Loucy (cell line): ENCODE results near the gene ZFPL1.
A peak's percentile ranks its signal among the peaks of the same experiment; 100 is the strongest.

Experiments used
- H2AFZ ChIP-seq: fragments of 200-600 bp; sonication (generic); 2 replicates; pipeline ENCODE4 v1.6.0; 2016; ENCODE audit warnings: antibody characterized with exemption, mild to moderate bottlenecking, low read length, moderate library complexity
- H3F3A ChIP-seq: fragments of 200-600 bp; 2 replicates; pipeline ENCODE4 v1.6.0; 2016; ENCODE audit warnings: antibody characterized with exemption, low read depth, mild to moderate bottlenecking
- H3K27me3 ChIP-seq: fragments of 200-600 bp; sonication (generic); 2 replicates; pipeline ENCODE4 v1.6.1; 2014; ENCODE audit warnings: low read length, mild to moderate bottlenecking; ENCODE audit not compliant: insufficient read depth, poor library complexity, severe bottlenecking
- H3K36me3 ChIP-seq: fragments of 200-600 bp; sonication (generic); 2 replicates; pipeline ENCODE4 v1.6.1; 2016; ENCODE audit warnings: low read length; ENCODE audit not compliant: insufficient read depth
- H3K4me1 ChIP-seq: fragments of 200-600 bp; sonication (generic); 2 replicates; pipeline ENCODE4 v1.5.1; 2014; ENCODE audit warnings: low read length, mild to moderate bottlenecking; ENCODE audit not compliant: insufficient read depth, poor library complexity, severe bottlenecking
- H3K4me2 ChIP-seq: fragments of 200-600 bp; sonication (generic); 2 replicates; pipeline ENCODE4 v1.6.0; 2014; ENCODE audit warnings: antibody characterized with exemption, low read length, low read depth, mild to moderate bottlenecking; ENCODE audit not compliant: poor library complexity, severe bottlenecking
- H3K4me3 ChIP-seq: fragments of 200-600 bp; sonication (generic); 2 replicates; pipeline ENCODE4 v1.5.1; 2014; ENCODE audit warnings: low read length, mild to moderate bottlenecking, mixed read lengths; ENCODE audit not compliant: poor library complexity, severe bottlenecking
- H3K79me2 ChIP-seq: fragments of 200-600 bp; sonication (generic); 2 replicates; pipeline ENCODE4 v1.6.1; 2014; ENCODE audit warnings: low read length; ENCODE audit not compliant: insufficient read depth
- H3K9ac ChIP-seq: fragments of 200-600 bp; sonication (generic); 2 replicates; pipeline ENCODE4 v1.6.0; 2014; ENCODE audit warnings: mild to moderate bottlenecking, low read depth, low read length, moderate library complexity; ENCODE audit not compliant: poor library complexity, severe bottlenecking
- H3K9me2 ChIP-seq: fragments of 200-600 bp; sonication (generic); replicated peaks from 2 replicates; pipeline ENCODE4 v1.6.1; 2016; ENCODE audit warnings: low read depth, low read length, mixed read lengths
- H3K9me3 ChIP-seq: fragments of 200-600 bp; sonication (generic); 2 replicates; pipeline ENCODE4 v1.6.1; 2014; ENCODE audit warnings: mild to moderate bottlenecking, antibody characterized with exemption, low read length, low read depth; ENCODE audit not compliant: insufficient read depth
- H4K20me1 ChIP-seq: fragments of 200-600 bp; sonication (generic); 2 replicates; pipeline ENCODE4 v1.6.0; 2014; ENCODE audit warnings: antibody characterized with exemption, low read length, mild to moderate bottlenecking; ENCODE audit not compliant: insufficient read depth, poor library complexity, severe bottlenecking
- CTCF ChIP-seq: fragments of 200-600 bp; sonication (generic); conservative IDR thresholded peaks from 2 replicates; pipeline ENCODE4 v1.5.1; 2014; ENCODE audit warnings: mild to moderate bottlenecking, antibody characterized with exemption, low read length
- EZH2phosphoT487 ChIP-seq: fragments of 200-600 bp; IDR thresholded peaks from 2 replicates; pipeline ENCODE4 v1.6.1; 2018; ENCODE audit warnings: antibody characterized with exemption, mild to moderate bottlenecking, moderate library complexity, borderline replicate concordance

Gene ZFPL1

GRCh38 chr11:65121865-65122696, 38.1 kb downstream of the ZFPL1 start, which contains the start of the genes FAU and MRPL49:
FAU (minus strand) TSS chr11:65122134; CDS start chr11:65121813, 321 bp downstream.
MRPL49 (plus strand) TSS chr11:65122321; CDS start chr11:65122347, 26 bp downstream.
- H4K20me1 ChIP-seq = peaks cover 24% of the 10 kb centered on the region
- H3K27me3 ChIP-seq = no peaks in the 10 kb centered on the region
- peak within 1 kb of the TSS; percentile 82 for H2AFZ ChIP-seq
- H3K36me3 ChIP-seq = peaks cover 32% of the 10 kb centered on the region; the same call in 1 of the 2 replicates
- H3K9ac ChIP-seq = peak within 1 kb of the TSS; percentile 96
- H3F3A ChIP-seq = peaks cover 4% of the 10 kb centered on the region
- H3K9me2 ChIP-seq = no peaks in the 10 kb centered on the region
- peak within 1 kb of the TSS; percentile 92 for H3K4me3 ChIP-seq
- H3K4me2 ChIP-seq = peak within 1 kb of the TSS; percentile 99
- H3K4me1 ChIP-seq = peaks cover 24% of the 10 kb centered on the region
- no peaks in the 10 kb centered on the region for H3K9me3 ChIP-seq
- H3K79me2 ChIP-seq = peaks cover 65% of the 10 kb centered on the region
- TF ChIP-seq CTCF = no peak
- no peak for TF ChIP-seq EZH2phosphoT487

- no peak overlapping the region for H3K9ac ChIP-seq
- no peaks in the 10 kb centered on the region for H3K9me2 ChIP-seq
- TF ChIP-seq CTCF = no peak
- TF ChIP-seq EZH2phosphoT487 = no peak
- H3K4me3 ChIP-seq = no peak overlapping the region
- H3K9me3 ChIP-seq = no peaks in the 10 kb centered on the region
- H3K27me3 ChIP-seq = no peaks in the 10 kb centered on the region
- peaks cover 53% of the 10 kb centered on the region for H3K79me2 ChIP-seq
- peaks cover 23% of the 10 kb centered on the region for H3K4me1 ChIP-seq
- peaks cover 50% of the 10 kb centered on the region for H3K36me3 ChIP-seq
- H2AFZ ChIP-seq = no peak overlapping the region
- H3K4me2 ChIP-seq = no peak overlapping the region
- peaks cover 21% of the 10 kb centered on the region for H4K20me1 ChIP-seq
- no peaks in the 10 kb centered on the region for H3F3A ChIP-seq
Measured at GRCh38 chr11:65124480-65125196, 40.6 kb downstream of the ZFPL1 start.

- no peak for TF ChIP-seq EZH2phosphoT487
- TF ChIP-seq CTCF = no peak
- no peaks in the 10 kb centered on the region for H3K9me2 ChIP-seq
- H3F3A ChIP-seq = no peaks in the 10 kb centered on the region
- H3K9me3 ChIP-seq = no peaks in the 10 kb centered on the region
- peaks cover 50% of the 10 kb centered on the region for H3K36me3 ChIP-seq
- H2AFZ ChIP-seq = no peak overlapping the region
- no peak overlapping the region for H3K4me3 ChIP-seq
- H3K27me3 ChIP-seq = no peaks in the 10 kb centered on the region
- peaks cover 45% of the 10 kb centered on the region for H3K79me2 ChIP-seq
- H3K9ac ChIP-seq = no peak overlapping the region
- no peak overlapping the region for H3K4me2 ChIP-seq
- peaks cover 14% of the 10 kb centered on the region for H4K20me1 ChIP-seq
- peaks cover 15% of the 10 kb centered on the region for H3K4me1 ChIP-seq
Measured at GRCh38 chr11:65125197-65126056, 41.4 kb downstream of the ZFPL1 start.
